Subcutaneous abdominal adipose tissue (tissue), 5 donors: ENCODE data around the gene ZNF625.
A peak's percentile ranks its signal among the peaks of the same experiment; 100 is the strongest.

Experiments
- H3K27ac ChIP-seq: one replicate; pipeline ENCODE4 v1.7.0; 2013; ENCODE audit warnings: low read depth, mild to moderate bottlenecking, inconsistent platforms, low read length, moderate library complexity
- H3K27me3 ChIP-seq, 5 donors: one replicate each; pipeline ENCODE4 v1.7.0; 2013; ENCODE audit warnings: low read length in 5 of 5, inconsistent platforms in 1 of 5; ENCODE audit not compliant: control insufficient read depth in 5 of 5, insufficient read depth in 4 of 5
- H3K36me3 ChIP-seq, 5 donors: one replicate each; pipeline ENCODE4 v1.7.0; 2013; ENCODE audit warnings: low read length in 5 of 5; ENCODE audit not compliant: control insufficient read depth in 5 of 5, insufficient read depth in 5 of 5
- H3K4me1 ChIP-seq, 5 donors: one replicate each; pipeline ENCODE4 v1.7.0; 2013; ENCODE audit warnings: low read length in 5 of 5, mild to moderate bottlenecking in 3 of 5, moderate library complexity in 1 of 5; ENCODE audit not compliant: control insufficient read depth in 5 of 5, insufficient read depth in 5 of 5
- H3K4me3 ChIP-seq, 5 donors: one replicate each; pipeline ENCODE4 v1.7.0; 2013; ENCODE audit warnings: low read length in 5 of 5, low read depth in 1 of 5
- H3K9ac ChIP-seq, 5 donors: one replicate each; pipeline ENCODE4 v1.7.0; 2013; ENCODE audit warnings: low read length in 5 of 5, mild to moderate bottlenecking in 4 of 5, moderate library complexity in 3 of 5
- H3K9me3 ChIP-seq, 5 donors: one replicate each; pipeline ENCODE4 v1.7.0; 2013; ENCODE audit warnings: low read length in 5 of 5; ENCODE audit not compliant: control insufficient read depth in 5 of 5
- donor health status: healthy.
- donor health status: healthy.
- donor health status: healthy.
- donor health status: healthy.
- donor health status: healthy.

Gene ZNF625

GRCh38 chr19:12156223-12157058 lies at the start of gene ZNF625:
ZNF625 (minus strand) TSS chr19:12156734; CDS start chr19:12156558, 176 bp downstream.
- Histone ChIP-seq H3K27me3 (no peaks in the 10 kb centered on the region), H3K27ac (peak within 1 kb of the TSS; percentile 57), H3K4me3 (peak within 1 kb of the TSS; percentile 68 to 89 (median 86))

GRCh38 chr19:12205296-12205695 lies 48.8 kb upstream of the ZNF625 start:
- H3K4me1 ChIP-seq: no peaks in the 10 kb centered on the region
- no peak overlapping the region for H3K27ac ChIP-seq
- peaks cover 0 to 12% (median 2%) of the 10 kb centered on the region in 5 donors for H3K36me3 ChIP-seq
- H3K27me3 ChIP-seq: no peaks in the 10 kb centered on the region
- no peak overlapping the region for H3K9ac ChIP-seq
- peaks cover 16 to 51% (median 37%) of the 10 kb centered on the region in 5 donors for H3K9me3 ChIP-seq
- no peak overlapping the region for H3K4me3 ChIP-seq

More at GRCh38 chr19:12156223-12157058, at the start of gene ZNF625:
- H3K9me3 ChIP-seq: no peaks in the 10 kb centered on the region
- H3K9ac ChIP-seq: peak within 1 kb of the TSS; percentile 84 to 93 (median 87)
- H3K4me1 ChIP-seq: peaks cover 4 to 24% (median 18%) of the 10 kb centered on the region in 5 donors
- peaks cover 0 to 6% (median 0%) of the 10 kb centered on the region in 5 donors for H3K36me3 ChIP-seq

GRCh38 chr19:12202250-12202649 lies 45.7 kb upstream of the ZNF625 start:
- Histone ChIP-seq H3K36me3 (peaks cover 0 to 7% (median 0%) of the 10 kb centered on the region in 5 donors), H3K4me1 (no peaks in the 10 kb centered on the region), H3K27ac (no peak overlapping the region), H3K9me3 (peaks cover 6 to 38% (median 19%) of the 10 kb centered on the region in 5 donors), H3K4me3 (peak overlapping the region in 1 of 5 donors; percentile 26), H3K9ac (no peak overlapping the region), H3K27me3 (no peaks in the 10 kb centered on the region)

- Histone ChIP-seq H3K27me3 (no peaks in the 10 kb centered on the region), H3K9me3 (peaks cover 6 to 39% (median 19%) of the 10 kb centered on the region in 5 donors), H3K27ac (no peak overlapping the region)
Observed at GRCh38 chr19:12199757-12200419, 43.4 kb upstream of the ZNF625 start.

GRCh38 chr19:12198136-12198535 lies 41.6 kb upstream of the ZNF625 start:
- Histone ChIP-seq H3K9ac (no peak overlapping the region), H3K27ac (no peak overlapping the region), H3K4me3 (no peak overlapping the region), H3K4me1 (peaks cover 2 to 17% (median 11%) of the 10 kb centered on the region in 5 donors), H3K9me3 (peaks cover 6 to 51% (median 25%) of the 10 kb centered on the region in 5 donors), H3K36me3 (no peaks in the 10 kb centered on the region), H3K27me3 (no peaks in the 10 kb centered on the region)

More at GRCh38 chr19:12199757-12200419, 43.4 kb upstream of the ZNF625 start:
- no peaks in the 10 kb centered on the region for H3K36me3 ChIP-seq
- no peak overlapping the region for H3K4me3 ChIP-seq
- no peak overlapping the region for H3K9ac ChIP-seq
- H3K4me1 ChIP-seq: peaks cover 0 to 10% (median 7%) of the 10 kb centered on the region in 5 donors

- H3K9me3 ChIP-seq: peaks cover 10 to 61% (median 35%) of the 10 kb centered on the region in 5 donors
- no peaks in the 10 kb centered on the region for H3K27me3 ChIP-seq
- H3K36me3 ChIP-seq: peaks cover 5 to 14% (median 9%) of the 10 kb centered on the region in 5 donors
- peaks cover 2 to 17% (median 11%) of the 10 kb centered on the region in 5 donors for H3K4me1 ChIP-seq
- H3K27ac ChIP-seq: peak overlapping the region; percentile 32
- H3K9ac ChIP-seq: peak overlapping the region in 3 of 5 donors; percentile 26 to 56 (median 51)
- peak overlapping the region; percentile 64 to 78 (median 72) for H3K4me3 ChIP-seq
Observed at GRCh38 chr19:12194827-12195731, 38.5 kb upstream of the ZNF625 start.

GRCh38 chr19:12187625-12188024 lies 31.1 kb upstream of the ZNF625 start:
- H3K4me1 ChIP-seq: peaks cover 0 to 8% (median 0%) of the 10 kb centered on the region in 5 donors
- no peak overlapping the region for H3K27ac ChIP-seq
- H3K27me3 ChIP-seq: peaks cover 0 to 3% (median 0%) of the 10 kb centered on the region in 5 donors
- no peak overlapping the region for H3K9ac ChIP-seq
- H3K9me3 ChIP-seq: peaks cover 46 to 89% (median 75%) of the 10 kb centered on the region in 5 donors
- H3K36me3 ChIP-seq: peaks cover 43 to 67% (median 55%) of the 10 kb centered on the region in 5 donors
- peak overlapping the region in 4 of 5 donors; percentile 34 to 61 (median 50) for H3K4me3 ChIP-seq

GRCh38 chr19:12180377-12180776 lies 23.8 kb upstream of the ZNF625 start:
- H3K4me1 ChIP-seq: no peaks in the 10 kb centered on the region
- H3K36me3 ChIP-seq: peaks cover 3 to 20% (median 10%) of the 10 kb centered on the region in 5 donors
- H3K9me3 ChIP-seq: peaks cover under 1 to 36% (median 25%) of the 10 kb centered on the region in 5 donors
- H3K4me3 ChIP-seq: no peak overlapping the region
- no peaks in the 10 kb centered on the region for H3K27me3 ChIP-seq
- no peak overlapping the region for H3K9ac ChIP-seq
- no peak overlapping the region for H3K27ac ChIP-seq

- H3K27ac ChIP-seq: no peak overlapping the region
- H3K9ac ChIP-seq: peak overlapping the region in 1 of 5 donors; percentile 48
- H3K4me1 ChIP-seq: peaks cover 11 to 33% (median 24%) of the 10 kb centered on the region in 5 donors
- no peak overlapping the region for H3K4me3 ChIP-seq
- H3K36me3 ChIP-seq: peaks cover 2 to 22% (median 4%) of the 10 kb centered on the region in 5 donors
- H3K9me3 ChIP-seq: no peaks in the 10 kb centered on the region
- H3K27me3 ChIP-seq: no peaks in the 10 kb centered on the region
Observed at GRCh38 chr19:12166626-12167025, 10.1 kb upstream of the ZNF625 start.
